ENCODE data around the gene VASN.

Gene VASN

GRCh38 chr16:4404247-4404966 lies 32.8 kb downstream of the VASN start:
- no peak for DNase-seq (ENCODE audit: low spot score)

GRCh38 chr16:4404967-4405696 lies 33.5 kb downstream of the VASN start:
- DNase-seq (ENCODE audit: low spot score): no peak
- in situ Hi-C loops (cut with MboI; ENCODE audit: low sequenced_read_pairs, unreplicated experiment): no loop called here
- TF ChIP-seq CTCF (IDR thresholded peaks at IDR 0.05; ENCODE audit: borderline replicate concordance, control extremely low read depth, extremely low read depth, insufficient read depth, missing control alignments): no peak

More at GRCh38 chr16:4404247-4404966, 32.8 kb downstream of the VASN start:
- in situ Hi-C loops (cut with MboI; ENCODE audit: low sequenced_read_pairs, unreplicated experiment): no loop called here
- no peak for TF ChIP-seq CTCF (IDR thresholded peaks at IDR 0.05; ENCODE audit: borderline replicate concordance, control extremely low read depth, extremely low read depth, insufficient read depth, missing control alignments)

GRCh38 chr16:4407543-4408322 lies 36.1 kb downstream of the VASN start:
- in situ Hi-C loops (cut with MboI; ENCODE audit: low sequenced_read_pairs, unreplicated experiment): no loop called here
- DNase-seq (ENCODE audit: low spot score): no peak
- no peak for TF ChIP-seq CTCF (IDR thresholded peaks at IDR 0.05; ENCODE audit: borderline replicate concordance, control extremely low read depth, extremely low read depth, insufficient read depth, missing control alignments)

GRCh38 chr16:4408323-4408690 lies 36.7 kb downstream of the VASN start:
- in situ Hi-C loops (cut with MboI; ENCODE audit: low sequenced_read_pairs, unreplicated experiment): no loop called here
- no peak for DNase-seq (ENCODE audit: low spot score)

GRCh38 chr16:4409081-4409932 lies 37.7 kb downstream of the VASN start:
- DNase-seq (ENCODE audit: low spot score): peak; percentile 28
- no peak for TF ChIP-seq CTCF (IDR thresholded peaks at IDR 0.05; ENCODE audit: borderline replicate concordance, control extremely low read depth, extremely low read depth, insufficient read depth, missing control alignments)
- in situ Hi-C loops (cut with MboI; ENCODE audit: low sequenced_read_pairs, unreplicated experiment): no loop called here

More at GRCh38 chr16:4408323-4408690, 36.7 kb downstream of the VASN start:
- no peak for TF ChIP-seq CTCF (IDR thresholded peaks at IDR 0.05; ENCODE audit: borderline replicate concordance, control extremely low read depth, extremely low read depth, insufficient read depth, missing control alignments)

All from GM13976 (cell line).